HG02973 (cell line): ENCODE data around the gene FAM163A.
A peak's percentile ranks its signal among the peaks of the same experiment; 100 is the strongest.
"Not testable (repeated sequence)": the region's sequence is repeated elsewhere in the genome, so short reads cannot be mapped to it uniquely, and the experiment has no call there.

Experiments
- ATAC-seq: cut with Tn5 transposase; IDR thresholded peaks from one replicate; pipeline ENCODE4 v1.9.1; 2021; ENCODE audit warnings: moderate library complexity; ENCODE audit not compliant: unreplicated experiment

Gene FAM163A

DNA sequence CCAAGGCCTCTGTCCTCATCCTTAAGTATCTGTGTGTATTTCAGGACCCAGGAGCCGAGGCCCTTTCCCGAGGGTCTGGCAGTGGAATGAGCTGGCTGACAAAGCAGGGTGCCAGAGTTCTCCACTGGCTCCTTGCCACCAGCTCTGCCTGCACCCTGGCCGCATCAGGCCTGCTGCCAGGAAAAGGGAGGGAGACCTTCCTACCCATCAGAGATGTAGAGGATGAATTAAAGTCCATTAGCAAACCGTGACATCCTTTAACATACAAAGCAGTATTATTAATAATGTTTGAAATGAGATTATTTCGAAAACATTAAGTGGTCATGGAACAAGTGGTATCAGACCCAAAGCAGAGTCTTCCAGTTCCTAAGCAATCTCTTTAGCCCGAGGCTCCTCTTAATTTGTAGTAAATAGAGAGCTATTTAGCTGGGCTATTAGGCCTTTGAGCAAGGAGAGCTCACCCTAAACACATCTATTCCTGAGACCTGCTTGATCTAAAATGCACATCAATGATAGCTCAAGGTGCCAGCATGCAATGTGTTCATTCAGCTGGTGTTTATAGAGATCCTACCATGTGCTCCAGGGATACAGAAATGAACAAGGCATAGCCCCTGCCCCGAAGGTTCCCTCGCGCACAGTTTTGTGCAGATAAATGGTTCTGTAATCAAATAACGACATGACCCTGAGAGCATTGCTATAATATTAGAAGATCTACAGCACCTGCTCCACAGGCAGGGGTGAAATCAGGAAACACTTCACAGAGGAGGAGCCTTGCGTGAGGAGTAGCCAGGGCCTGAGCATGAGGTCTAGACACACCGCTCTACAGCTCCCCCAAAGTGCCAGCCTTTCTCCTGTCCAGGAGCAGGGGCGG lies 44.0 kb downstream of the FAM163A start:
- no peak for ATAC-seq

DNA sequence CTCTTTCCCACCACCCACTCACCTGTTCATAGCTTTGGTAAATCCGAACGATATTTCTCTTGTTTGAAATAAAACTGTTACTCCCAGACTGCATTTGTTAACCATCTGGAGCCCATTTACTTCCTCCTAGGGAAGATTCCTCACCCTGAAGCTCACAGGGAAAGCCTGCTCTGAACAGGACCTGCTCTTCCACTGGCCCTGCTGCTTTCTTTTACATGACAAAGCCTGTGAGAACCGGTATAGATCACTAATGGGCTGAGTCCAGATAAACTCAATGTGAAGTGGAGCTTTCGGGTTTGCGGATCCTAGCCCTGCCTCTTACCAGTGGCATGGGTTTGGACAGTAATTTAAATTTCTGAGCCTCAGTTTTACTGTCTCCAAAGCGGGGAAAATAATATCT lies 45.2 kb downstream of the FAM163A start:
- no peak for ATAC-seq

DNA sequence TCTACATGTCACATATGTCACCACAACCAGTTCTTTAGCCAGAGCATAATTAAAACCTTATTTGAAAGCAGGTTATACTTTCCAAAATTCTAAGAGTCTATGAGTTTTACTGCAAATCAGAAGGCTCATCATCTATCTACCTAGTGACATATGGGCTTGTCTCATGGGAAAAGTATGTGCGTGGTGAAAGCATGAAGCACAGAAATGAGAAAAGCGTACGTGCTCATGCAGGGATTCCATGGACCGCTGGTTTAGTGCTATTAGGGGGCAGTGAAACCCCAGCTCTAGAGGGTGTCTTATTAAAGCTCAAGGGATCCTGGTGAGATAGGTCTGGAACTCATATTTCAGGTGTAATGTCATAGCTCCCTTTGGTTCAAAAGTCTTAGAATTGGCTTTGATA lies 50.2 kb downstream of the FAM163A start:
- no peak for ATAC-seq

DNA sequence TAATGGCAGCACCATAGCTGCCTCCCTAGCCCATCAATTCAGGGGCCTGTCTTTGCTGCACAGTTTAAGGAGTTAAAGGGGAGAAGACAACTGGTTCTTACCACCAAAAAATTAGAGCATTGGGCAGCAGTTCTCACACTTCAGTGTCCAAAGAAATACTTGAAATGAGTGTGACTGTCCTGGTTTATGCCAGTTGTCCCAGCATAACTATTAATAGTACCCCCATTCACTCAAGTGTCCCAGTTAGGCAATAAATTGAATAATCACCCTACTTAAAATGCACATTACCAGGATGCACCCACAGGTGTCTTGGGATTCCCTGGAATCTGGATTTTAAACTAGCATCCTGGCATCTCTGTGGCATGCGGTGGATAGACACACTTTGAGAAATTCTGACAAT lies 51.1 kb downstream of the FAM163A start:
- ATAC-seq: no peak

DNA sequence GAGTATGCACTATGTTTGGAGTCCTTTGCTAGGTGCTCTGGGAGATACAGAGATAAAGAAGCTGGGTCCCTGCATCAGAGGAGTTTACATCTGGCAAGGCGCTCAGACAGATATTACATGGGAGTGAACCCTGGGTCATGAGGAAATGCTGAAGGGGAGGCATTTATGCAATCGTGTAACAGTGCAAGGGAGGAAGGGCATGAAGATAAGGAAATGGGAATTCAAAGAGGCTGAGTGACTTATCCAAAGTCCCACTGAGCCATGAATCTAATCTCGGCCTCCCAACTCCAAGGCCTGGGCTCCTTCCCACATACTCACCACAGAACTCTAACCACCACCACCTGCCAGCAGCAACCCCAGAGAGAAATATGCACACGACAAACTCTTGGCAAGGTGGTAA lies 51.6 kb downstream of the FAM163A start:
- ATAC-seq: no peak

DNA sequence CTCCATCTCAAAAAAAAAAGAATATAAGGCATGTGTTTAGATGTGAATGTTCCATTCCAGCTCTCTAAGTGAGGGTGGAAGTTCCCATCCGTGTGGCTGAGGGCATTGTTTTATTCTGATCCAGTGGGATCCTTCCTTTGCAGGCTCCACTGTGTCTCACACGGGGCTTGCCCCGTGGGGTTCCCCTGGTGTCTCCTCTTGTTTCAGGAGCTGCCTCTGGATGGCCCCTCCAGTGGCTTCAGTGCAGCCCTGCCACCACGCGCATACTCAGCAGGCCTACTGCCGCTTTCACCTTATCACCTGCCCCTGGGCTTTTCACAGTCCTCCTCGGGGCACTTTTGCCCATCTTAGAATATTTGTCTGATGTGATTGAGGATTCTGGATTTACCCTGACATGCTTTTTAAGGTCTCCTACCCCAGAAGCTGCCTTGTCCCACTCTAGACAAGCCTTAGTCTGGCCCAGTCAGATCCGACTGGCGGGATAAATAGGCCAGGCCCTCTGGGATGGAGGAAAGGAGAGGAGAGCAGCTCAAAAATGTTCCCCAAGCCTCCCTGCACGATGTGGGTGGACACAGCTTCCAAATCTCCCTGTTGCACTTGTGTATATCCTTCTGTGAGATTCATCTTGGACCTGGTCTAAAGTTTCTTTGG lies 55.2 kb downstream of the FAM163A start:
- ATAC-seq: no peak

DNA sequence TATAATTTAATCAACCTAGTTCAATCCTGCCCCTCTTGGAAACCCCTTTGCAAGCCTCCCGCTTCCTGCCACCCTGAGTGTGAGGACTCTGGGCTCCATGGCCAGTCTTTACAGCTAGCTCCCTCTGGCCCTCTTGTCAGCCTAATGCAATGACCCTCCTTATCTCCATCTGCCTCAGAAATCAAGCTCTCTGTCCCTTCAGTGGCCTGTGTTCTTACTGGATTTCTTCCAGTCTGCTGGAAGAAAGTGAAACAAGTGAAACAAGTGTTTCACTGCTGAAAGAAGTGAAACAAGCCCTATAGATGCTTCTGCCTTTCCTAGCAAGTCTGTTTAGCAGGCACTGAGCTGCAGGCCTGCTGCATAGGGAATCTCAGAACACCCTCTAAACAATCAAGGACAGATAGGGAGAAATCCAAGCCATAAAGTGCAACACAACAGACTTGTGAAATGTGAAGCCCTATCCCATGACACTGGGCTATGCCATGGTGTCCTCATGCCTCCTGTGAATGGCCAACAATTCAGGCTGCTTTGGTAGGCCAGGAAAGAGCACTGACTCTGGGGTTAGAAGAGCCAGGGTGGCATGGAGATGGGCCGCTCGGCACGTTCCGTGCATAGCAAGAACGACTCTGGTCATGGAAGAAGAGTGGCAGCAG lies 55.9 kb downstream of the FAM163A start:
- no peak for ATAC-seq

DNA sequence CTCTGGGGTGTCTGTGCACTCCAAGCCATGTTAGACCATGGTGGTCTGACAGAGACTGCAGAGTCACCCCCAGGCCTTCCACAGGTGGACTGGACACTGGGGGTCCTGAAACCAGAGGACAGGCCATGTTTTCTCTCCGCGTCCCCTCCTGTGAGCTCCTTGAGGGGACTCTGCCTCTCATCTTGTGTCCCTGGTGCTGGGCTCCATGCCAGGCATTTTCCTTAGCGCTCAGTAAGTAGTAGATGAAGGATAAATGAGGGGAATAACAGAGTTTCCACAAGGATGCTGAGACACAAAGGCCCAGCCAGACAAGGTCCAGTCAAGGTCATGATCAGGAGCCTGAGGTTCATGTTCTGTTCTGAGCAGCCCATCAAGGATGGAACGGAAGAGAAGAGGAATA lies 57.4 kb downstream of the FAM163A start:
- no peak for ATAC-seq

DNA sequence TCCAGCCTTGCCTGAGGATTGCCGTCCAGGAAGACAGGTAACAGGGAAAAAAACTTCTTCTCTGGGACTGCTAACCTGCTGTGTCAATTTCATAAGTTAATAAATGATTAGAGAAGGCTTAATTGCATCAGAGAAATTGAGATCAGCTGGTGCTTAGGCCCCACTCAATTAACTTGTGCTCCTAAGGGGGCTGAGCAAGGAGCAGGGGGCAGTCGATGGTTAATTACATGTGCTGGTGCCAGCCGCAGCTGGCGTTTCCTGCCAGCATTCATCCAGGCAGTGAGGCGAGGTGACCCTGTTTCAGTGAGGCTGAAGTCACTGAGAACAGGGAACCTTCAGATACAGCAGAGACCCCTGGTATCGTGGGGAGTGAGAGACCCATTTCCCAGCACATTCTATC lies 60.0 kb downstream of the FAM163A start:
- ATAC-seq: no peak

DNA sequence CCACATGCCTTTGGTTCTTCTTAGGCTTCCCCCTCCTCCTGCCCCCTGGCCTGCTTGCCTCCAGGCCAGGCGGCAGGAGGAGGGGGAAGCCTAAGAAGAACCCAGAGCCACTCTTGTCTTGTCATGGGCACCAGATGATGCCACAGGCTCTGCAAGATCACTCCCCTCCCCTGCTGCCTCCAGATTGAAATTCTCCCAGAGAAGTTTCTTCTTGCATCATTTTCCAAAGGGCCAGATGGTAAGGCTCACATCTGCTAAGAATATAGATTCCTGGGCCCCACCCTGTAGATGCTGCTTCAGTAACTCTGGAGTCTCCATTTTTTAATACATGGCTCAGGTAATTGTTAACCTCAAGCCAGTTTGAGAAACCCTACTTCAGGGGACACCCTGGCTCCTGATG lies 60.8 kb downstream of the FAM163A start:
- no peak for ATAC-seq

DNA sequence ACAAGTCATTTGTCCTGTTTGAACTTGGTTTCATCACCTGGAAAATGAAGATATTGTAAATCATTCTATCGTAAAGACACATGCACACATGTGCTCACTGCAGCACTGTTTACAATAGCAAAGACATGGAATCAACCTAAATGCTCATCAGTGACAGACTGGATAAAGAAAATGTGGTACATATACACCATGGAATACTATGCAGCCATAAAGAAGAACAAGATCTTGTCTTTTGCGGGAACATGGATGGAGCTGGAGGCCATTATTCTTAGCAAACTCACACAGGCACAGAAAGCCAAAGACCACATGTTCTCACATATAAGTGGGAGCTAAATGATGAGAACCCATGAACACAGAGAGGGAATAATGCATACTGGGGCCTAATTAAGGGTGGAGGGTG lies 61.3 kb downstream of the FAM163A start:
- not testable (repeated sequence) for ATAC-seq

DNA sequence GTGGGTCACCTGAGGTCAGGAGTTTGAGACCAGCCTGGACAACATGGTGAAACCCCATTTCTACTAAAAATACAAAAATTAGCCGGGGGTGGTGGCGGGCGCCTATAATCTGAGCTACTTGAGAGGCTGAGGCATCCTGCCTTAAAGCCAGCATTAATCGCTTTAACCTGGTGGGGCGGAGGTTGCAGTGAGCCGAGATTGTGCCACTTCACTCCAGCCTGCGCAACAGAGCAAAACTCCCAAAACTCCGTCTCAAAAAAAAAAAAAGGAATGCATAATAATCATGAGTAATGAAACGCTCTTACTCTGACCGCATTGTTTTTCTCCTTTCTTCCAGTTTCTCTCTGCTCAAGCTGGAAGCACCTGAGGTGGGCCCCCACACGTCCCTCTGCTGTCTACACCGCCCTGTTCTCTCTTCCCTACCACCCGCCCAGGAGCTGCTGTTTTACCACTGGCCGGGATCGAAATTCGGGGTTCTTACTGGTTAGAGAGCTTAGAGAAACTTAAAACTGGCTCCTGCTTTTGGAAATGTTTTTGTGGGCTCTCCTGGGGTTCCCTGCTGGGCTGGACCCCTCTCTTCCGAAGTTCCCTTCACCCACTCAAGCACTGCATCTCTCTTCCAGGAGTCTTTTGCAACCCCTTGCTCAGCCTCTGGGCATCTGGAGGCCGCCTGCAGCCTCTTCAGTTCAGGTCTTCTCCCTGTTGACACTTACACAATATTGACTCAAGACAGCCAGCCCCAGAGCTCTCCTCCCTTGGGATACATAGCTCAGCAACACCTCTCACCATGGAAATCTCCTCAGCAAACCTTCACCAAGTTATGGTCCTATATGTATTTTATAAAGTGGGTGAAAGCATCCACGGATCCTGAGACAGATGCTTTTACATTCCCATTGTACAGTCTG lies 62.5 kb downstream of the FAM163A start:
- no peak for ATAC-seq

DNA sequence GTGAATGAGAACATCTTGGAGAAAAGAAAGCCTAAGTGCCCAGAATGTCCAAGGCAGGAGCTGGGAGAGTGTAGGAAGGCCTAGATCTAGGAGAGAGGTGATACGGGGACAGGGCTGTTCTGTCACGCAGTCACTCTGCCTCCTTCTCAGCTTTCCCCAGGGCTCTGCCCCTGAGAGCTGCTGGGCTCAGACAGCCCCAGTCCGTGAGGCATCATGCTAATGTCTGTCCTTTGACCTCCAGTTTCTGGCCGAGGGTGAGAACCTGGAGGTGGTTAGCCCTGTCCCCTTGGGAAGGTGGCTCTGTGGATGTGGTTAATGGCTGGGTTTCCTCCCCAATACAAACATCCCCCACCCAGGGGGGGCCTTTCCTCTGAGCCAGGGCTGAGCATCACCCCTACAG lies 63.2 kb downstream of the FAM163A start:
- ATAC-seq: no peak

DNA sequence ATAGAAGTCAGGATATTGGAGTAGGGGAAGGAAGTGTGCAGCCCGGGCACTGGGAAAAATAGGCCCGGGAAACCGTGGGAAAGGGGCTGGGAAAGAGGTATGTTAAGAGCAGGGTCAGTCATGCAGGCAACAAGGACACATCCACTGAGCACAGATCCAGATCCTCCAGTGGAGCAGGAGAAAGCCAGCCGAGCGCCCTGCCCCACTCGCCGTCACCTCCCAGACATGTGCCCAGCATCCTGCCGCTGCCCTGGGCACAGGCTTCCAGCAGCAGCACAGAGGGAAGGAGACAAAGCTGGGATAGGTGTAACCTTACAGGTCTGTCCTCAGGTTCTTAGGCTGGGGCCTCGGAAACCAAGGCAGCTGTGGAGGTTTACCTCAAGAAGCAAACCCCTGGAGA lies 64.2 kb downstream of the FAM163A start:
- no peak for ATAC-seq

DNA sequence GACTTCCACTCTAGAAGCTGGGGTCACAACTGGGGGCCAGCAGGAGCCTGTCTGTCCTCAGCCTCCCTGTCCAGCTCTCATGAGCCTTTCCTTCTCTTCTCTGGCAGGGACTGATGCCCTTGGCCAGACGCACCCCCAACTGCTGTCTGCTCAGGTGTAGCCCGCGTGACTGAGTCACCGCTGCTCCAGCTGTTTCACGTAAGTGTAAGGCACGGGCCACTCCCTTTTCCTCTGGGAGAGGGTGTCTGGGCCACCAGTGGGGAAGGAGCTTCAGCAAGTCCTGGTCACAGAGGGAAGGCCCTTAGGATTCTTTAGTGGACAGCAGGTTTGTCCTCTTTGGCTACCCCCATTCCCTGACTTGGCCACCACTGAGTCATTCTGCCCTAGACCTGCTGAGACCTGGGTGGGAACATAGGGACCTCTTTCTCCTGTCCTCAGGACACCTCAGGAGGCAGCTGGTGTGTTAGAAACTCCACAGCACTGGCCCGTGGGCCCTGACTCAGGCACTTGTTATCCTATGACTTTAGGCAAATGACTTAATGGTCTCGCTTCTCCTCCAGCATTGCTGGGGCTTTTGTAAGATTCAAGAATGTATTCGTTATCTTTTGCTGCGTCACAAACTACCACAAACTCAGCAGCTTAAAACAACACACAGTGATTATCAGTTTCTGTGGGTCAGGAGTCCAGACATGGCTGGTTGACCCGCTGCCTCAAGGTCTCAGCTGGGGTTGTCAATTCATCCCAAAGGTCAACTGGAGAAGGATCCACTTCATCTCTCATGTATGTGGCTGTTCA lies 64.8 kb downstream of the FAM163A start:
- no peak for ATAC-seq

DNA sequence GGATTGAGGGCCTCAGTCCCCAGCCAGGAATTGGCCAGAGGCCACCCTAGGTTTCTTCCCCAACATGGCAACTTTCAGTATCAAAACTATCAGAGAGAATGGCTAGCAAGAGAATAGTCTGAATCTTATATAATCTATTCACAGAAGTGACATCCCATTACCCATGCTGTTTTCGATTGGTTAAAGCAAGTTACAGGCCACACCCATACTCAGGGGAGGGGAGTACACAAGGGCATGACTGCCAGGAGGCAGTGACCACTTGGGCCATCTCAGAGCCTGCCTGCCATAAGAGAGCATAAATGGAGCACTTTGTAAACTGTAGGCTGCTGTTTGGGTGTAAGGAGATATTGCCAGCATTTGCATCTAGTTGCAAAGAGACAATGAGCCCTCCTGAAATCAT lies 65.4 kb downstream of the FAM163A start:
- no peak for ATAC-seq

DNA sequence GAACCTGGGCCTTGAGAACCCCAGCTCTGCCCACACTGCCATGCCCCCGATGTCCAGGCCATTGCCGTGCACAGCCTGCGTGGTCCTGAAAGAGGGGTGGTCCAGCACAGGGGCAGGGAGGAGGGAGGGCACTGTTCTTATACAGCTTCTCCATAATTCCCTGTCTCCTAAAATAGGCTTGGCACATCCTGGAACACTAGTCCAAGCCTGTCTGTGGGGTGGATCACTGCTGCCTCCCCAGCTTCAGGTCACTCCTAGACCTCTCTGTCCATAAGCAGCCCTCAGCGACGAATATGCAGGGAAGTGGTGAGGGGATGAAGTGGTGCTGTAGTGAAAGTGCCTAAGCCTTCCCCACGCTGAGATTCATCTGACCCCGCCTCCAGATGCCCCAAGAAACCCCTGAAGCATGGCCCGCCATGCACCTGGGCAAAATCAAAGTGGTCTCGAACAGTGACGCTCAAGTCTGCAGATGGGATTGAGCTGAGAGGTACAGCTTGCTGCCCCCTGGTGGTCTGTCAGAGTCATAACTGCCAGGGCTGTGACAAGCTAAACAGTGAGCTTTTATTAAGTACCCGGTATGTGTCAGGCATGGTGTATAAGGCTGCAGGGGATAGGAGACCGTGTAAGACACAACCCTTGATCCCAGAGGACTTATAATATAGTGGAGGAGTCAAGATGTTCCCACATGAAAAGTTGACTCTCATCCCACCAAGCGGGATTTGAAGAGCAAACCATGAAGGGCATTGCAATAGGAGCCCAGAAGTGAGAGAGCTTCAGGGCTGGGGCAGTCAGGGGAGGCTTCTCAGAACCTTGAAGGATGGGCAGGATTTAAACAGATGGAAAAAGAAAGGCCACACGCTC lies 66.6 kb downstream of the FAM163A start:
- peak; percentile 49 for ATAC-seq

DNA sequence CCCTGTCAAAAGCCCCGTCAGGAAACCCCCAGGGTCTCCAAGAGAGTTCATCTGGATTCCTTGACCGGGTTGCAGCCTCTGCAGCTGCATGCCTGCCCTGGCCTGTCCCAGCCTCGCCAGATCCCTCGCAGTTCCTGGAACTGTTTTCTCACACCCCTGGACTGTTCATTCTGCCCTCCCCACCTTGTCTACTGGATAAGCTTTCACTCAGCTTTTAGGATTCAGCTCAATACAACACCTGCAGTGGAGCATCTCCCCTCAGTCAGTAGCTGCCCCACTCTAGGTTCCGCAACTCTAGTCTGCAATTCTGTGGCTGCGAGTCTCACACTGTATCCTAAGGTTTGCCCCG lies 67.2 kb downstream of the FAM163A start:
- no peak for ATAC-seq

DNA sequence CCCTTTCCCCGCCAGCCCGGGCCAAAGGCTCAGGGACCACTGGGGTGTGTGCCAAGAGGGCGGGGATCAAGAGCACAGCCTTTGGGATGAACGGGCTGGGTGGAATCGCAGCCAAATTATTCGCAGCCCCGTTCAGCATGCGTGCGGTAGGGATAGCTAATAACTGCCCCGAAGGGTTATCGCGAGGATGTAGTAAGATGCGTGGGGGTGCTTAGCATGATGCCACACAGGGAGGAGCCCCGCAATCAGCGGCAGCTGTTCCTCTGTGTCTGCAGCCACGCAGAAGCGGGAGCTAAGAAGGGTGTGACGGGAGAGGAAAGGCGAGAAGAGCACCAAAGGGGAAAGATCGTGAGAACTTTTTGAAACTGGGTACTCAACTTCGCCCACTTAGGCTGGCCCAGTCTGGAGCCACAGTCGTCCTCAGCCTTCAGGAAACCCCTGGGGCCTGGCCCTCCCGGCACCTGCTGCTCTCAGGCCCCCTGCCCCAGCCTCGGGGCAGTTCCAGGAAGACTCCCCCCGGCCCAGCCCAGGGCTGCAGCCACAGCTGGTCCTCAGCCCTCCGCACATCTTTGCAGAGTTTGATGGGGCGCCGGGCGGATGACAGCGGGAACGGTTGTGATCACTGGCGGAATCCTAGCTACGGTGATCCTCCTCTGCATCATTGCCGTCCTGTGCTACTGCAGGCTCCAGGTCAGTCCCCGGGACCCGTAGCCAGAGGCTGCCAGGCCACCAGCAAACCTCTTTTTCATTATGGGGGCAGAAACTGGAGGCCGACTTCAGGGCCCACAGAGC lies 69.6 kb downstream of the FAM163A start:
- ATAC-seq: no peak
